GM12801 (cell line): ENCODE results near the gene THY1.

Experiments used
- TF ChIP-seq, protein P1 (sequence below): IDR thresholded peaks from one replicate; pipeline ENCODE4 v1.5.1; 2011; ENCODE audit warnings: control low read depth; ENCODE audit not compliant: insufficient read length; ENCODE audit errors: extremely low read depth

Gene THY1

DNA sequence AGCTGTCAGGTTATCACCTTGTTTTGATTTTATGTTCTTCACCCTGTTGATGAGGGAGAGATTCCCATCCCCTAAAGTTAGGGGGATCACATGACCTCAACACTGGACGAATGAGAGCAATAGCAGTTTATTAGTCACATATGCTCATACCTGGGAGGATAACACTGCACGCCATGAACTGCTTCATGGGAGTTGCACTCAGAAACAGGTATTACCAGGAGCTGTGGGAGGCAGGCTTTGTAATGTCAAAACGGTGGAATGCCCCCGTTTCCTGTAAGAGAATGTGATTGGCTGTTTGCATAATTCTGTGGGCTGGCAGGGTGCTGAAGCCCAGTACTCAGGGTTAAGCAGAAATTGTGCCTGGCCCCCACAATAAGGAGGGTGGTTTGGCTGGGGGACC is 3.2 kb upstream of the THY1 start:
- TF ChIP-seq, protein P1, sequence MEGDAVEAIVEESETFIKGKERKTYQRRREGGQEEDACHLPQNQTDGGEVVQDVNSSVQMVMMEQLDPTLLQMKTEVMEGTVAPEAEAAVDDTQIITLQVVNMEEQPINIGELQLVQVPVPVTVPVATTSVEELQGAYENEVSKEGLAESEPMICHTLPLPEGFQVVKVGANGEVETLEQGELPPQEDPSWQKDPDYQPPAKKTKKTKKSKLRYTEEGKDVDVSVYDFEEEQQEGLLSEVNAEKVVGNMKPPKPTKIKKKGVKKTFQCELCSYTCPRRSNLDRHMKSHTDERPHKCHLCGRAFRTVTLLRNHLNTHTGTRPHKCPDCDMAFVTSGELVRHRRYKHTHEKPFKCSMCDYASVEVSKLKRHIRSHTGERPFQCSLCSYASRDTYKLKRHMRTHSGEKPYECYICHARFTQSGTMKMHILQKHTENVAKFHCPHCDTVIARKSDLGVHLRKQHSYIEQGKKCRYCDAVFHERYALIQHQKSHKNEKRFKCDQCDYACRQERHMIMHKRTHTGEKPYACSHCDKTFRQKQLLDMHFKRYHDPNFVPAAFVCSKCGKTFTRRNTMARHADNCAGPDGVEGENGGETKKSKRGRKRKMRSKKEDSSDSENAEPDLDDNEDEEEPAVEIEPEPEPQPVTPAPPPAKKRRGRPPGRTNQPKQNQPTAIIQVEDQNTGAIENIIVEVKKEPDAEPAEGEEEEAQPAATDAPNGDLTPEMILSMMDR, result no peak

DNA sequence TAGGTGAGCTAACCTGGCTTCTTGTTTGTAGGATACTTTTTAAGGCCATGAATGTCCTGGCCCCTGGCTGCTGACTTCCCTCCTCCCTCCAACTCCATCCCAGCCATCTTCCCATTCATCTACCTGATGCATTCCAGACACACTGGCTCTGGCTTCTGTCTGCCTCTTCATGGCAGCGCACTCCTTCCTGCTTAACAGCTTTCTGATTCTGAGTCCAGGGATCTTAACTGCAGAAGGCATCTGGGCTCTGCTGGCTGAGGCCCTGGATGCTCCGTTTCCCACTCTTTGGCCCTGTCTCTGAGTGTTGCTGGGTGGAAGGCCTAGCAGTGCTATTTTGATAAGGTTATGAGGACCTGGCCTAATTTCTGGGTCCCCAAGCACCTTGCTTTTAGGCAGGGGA is 1.8 kb upstream of the THY1 start:
- TF ChIP-seq, protein P1, result no peak

DNA sequence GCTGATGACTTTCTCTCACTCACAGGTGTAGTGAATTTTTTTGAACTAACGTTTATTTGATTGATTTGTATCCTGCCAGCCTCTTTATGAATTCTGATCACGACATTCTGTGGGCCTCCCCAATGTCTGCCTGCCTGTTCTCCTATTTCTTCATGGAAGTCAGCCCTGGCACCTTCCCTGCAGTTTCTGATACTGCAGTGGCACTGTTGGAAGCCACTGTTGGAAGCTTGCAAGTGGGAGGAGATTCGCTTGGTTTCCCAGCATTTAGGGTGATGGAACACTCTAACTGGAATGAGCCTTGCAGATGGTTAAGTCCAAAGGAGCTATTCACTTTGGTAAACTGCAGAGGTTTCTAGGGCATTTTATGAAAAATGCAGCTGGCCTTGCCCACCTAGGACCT is 1.3 kb upstream of the THY1 start:
- TF ChIP-seq, protein P1, result no peak

DNA sequence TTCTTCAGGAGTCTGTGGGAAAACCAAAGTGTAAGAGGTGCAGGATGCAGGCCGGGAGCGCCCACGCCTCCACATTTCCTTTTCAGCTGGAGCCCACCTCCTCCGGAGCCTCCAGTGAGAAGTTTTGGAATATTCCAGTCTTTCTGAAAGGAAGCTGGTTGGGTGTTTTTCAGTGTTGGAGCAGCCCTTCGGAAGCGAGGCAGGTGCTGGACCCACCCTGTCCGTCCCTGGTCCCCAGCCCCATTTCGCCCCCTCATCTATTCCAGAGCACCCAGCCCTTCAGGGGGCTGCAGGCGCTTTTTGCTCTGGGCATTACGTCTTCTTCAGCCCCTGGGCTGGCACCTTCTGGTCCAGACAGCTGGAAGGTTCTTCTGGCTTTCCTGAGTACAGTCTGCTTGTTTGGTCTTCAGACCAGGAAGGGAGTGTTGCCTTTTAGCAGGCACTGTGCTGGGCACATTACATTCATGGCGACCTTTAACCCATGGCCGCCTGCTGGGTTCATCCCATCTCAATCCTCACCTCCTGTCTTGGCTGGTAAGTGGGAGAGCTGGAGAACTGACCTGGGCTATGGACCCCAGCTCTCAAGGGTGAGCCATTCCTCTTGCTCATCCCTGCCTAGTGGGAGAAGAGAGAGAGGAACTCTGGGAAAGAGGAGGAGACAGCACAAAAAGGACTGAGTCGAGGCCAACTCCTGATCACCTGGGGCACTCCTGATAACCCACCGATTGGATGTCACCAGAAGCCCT is 710 bp upstream of the THY1 start:
- TF ChIP-seq, protein P1, result no peak

DNA sequence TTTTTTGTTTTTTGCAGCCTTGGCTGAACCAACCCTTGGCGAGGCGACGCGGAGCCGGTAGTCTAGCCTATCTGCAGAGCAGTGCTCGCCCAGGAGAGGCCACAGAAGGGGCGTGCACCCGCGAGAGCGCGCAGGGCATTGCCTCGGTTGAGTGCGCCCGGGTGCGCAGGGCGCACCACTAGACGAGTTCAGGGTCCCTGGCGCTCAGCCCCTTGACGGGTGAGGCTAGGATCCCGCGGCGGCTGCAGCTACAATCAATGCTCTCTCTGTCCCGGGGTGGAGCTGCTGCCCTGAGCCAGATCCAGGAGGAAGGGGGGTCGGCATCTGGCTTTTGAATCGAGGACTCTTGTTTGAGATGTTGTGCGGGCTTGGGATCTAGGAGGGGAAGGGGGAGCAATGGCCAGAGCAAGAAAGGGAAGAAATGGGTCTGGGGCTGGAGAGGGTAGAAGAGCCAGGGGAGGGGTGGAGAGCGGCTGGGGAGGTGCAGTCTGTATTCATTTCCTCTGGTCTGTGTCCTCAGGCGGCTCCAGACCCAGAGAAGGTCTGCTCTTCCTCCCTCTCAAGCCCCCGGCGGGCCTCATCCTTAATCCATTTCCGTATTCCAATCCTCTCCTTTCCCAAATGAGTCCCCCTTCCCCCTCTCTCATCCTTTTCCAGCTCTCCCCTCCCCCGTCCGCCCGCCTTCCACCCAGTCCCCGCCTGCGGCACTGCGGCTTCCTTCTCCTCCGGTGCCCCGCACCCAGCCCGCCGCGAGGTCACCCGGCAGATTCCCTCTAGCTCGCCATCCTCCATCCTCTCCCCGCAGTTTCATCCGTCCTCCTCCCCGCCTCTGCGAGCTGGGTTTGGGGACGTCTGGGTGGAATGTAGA is 797 bp downstream of the THY1 start:
- TF ChIP-seq, protein P1, result no peak

DNA sequence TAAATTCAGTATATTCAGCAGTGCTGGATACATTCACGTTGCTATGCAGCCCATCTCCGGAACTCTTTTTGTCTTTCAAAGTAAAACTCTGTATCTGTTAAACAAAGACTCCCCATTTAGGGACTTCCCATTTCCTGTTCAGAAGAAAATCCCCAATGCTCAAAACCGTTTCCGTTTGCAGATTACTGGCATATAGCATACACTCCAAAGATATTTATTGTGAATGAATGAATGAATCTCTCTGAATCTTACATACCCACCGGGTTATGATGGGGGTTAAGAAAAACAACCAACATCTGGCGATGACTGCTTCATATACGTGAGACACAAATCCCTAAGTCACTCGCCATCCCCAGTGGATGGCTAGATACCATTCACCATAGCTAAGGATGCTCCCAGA is 1.6 kb downstream of the THY1 start:
- TF ChIP-seq, protein P1, result no peak

DNA sequence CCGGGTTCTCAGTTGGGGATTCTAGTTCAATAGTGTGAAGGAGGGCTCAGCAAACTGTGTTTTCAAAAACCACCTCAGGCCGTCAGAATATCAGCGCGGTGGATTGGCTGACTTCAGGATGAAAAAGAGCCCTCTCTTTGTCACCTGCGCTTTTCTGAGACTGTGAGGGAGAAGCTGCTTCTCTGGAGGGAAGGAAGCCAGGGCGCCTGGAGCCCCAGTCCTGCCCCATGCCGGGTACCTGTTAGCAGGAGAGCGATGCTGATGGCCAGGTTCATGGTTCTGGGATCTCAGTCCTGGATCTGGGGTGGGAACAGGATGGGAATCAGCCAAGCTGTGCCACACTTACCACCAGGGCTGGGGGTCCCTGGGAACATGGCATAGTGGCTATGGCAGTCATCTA is 2.3 kb downstream of the THY1 start:
- TF ChIP-seq, protein P1, result no peak
